GM12891 (cell line): ENCODE results near the gene CHRNA3.

Experiments used
- POLR2A ChIP-seq: IDR thresholded peaks from 2 replicates; pipeline ENCODE4 v1.6.1; 2011; ENCODE audit warnings: low read depth, low read length, control low read depth
- POLR2AphosphoS5 ChIP-seq: IDR thresholded peaks from 2 replicates; pipeline ENCODE4 v1.6.1; 2011; ENCODE audit warnings: low read depth, low read length, control low read depth

DNA sequence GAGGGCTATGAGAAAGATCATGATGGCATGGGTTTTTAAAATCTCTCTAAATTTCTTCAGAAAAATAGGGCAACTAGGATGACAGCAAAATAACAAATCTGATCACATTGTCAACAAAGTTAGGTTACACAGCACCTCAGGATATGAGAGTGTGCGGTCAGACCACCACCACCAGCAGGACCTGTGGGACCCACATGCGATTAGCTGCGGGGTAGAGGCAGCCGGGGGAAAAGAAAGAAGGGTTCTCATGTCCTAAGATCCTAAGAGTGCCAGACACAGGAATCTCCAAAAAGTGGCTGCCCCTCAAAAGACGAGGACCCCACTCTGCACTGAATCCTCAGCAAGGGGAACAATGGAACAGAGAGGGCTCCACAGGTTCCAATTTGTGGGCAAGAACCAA lies 15.6 kb downstream of the CHRNA3 start:
- TF ChIP-seq POLR2A (no peak), POLR2AphosphoS5 (no peak)
